Measurements from ENCODE around the gene CAMSAP1.

CAMSAP1 gene

DNA sequence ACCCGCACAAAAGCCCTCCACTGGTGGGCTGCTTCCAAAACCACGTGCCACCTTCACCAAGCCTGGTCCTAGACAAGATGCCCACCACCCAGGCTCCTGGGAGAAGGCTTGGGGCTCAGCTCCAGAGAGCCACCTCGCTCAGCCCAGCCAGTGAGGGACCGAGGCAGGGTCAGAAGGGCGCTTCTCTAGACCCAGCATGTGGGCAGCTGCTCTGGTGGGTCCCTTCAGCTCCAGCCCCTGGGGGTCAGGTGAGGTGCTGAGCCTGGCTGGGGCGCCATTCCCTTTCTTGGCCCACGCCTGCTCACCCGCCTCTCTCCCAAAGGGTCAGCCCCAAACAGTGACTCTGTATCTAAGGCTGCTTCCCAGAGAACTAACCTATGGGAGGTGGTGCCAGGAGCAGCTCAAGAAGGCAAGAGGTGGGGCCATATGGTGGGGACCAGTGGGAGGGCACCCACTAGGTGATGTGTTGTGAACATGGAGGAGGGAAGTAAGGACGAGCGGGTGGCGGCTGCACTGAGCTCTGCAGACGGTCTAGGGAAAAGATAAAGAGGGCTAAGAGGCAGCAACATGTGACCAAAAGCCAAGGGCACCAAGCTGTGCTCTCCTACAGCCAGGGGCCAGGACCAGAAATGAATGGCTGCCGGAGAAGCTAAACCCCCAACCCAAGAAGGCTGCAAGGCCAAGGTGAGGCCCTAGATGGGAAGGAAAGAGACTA, 79.3 kb downstream of the CAMSAP1 start:
- DNase-seq: no peak

DNA sequence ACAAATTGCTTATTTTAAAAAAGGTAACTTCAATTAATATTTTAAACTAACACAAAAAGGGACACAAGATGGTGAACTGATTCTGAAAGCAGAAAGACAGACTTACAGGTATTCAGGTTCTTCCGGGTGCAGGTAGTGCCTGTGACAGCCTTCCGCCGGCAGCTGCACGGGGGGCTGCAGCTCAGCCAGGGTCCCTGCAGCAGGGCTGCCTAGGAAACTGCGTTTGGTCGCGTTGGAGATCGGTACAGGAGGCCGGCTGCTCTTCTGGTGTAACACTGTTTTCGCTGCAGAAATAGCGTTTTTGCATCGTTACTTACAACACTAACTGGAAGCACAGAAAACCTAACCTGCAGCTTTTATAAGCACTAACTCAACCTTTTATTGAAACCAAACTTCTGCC, 80.0 kb downstream of the CAMSAP1 start:
- DNase-seq: no peak

DNA sequence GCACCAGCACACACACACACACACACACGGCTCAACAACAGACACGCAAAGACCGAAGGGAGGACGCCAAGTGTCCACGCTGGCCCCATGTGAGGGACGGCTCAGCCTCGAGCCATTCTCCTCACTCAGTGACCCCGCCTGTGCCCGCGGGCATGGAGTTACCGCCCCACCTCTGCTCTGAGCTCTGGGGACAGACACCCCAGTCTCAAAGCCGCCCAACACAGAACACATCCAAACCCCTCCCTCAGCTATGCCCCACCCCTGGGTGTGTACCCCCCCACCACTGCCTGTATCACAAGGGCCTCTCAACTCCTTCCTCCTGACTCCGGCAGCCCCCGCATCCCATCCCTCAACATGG, 81.2 kb downstream of the CAMSAP1 start:
- DNase-seq: no peak

DNA sequence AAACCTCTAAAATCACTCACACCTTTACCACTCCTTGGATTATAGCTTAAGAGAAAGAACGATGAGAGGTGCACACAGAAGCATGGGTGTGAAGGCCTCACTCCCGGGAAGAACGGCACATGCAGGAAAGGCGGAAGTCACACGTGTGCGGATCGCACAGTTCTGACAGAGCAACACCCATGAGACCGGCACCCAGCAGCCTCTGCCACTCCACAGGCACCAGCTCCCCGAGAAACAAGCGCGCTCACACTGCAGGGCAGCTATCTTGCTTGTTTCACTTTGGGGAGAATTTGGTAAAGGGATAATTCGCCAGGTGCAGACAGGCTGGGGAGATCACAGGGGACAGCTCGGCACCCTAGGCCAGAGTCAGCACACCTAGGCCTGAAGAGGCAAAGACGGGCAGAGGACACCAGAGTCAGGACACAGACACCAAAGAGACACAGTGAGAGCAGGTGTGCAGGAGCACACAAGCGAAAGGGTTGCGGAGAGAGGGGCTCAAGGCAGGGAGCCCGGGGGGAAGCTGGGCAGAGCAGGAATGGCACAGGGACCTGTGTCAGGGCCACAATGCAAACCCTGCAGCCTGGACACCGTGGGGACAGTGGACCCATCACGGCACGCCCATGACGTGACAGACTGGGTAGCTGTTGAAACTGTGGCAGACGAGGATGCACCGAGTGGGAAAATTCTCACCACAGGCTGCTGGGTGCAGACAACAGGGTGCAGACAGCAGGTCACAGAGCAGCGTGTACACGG, 81.7 kb downstream of the CAMSAP1 start:
- DNase-seq: no peak

DNA sequence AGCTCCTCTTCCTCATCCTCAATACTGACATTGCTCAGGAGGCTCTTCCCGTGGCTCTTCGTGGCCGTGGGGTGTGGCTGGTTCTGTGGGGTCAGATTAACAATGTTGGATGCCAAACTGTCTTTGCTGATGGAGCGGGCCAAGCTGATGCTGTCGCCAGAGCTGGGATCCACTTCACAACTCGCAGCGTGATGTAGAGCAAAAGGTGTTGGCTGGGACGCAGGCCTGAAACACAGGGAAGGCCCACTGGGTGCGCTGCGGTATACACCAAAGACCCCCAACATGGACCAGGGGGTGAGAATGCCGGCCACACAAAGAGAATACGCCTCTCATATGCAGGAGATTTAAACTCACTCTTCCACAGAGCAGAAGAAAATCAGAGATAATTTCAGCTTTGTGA, 84.3 kb downstream of the CAMSAP1 start:
- DNase-seq: no peak

DNA sequence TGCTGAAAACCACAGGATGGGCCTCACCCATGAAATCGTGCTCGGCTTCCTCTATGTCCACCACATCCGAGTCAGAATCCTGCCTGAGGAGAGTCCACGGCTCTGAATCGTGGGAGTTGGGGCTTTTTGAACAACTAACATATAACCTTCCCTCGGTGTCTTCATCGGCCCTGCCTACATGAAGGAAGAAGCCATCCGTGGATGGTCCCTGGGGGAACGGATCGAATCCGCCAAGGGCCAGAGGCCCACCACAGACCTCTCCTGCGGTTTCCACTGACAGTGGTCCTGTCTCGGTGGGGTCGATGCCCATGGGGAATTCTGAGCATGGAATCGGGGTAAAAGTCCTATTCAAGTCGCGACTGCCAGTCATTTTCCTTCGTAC, 85.0 kb downstream of the CAMSAP1 start:
- no peak for DNase-seq

DNA sequence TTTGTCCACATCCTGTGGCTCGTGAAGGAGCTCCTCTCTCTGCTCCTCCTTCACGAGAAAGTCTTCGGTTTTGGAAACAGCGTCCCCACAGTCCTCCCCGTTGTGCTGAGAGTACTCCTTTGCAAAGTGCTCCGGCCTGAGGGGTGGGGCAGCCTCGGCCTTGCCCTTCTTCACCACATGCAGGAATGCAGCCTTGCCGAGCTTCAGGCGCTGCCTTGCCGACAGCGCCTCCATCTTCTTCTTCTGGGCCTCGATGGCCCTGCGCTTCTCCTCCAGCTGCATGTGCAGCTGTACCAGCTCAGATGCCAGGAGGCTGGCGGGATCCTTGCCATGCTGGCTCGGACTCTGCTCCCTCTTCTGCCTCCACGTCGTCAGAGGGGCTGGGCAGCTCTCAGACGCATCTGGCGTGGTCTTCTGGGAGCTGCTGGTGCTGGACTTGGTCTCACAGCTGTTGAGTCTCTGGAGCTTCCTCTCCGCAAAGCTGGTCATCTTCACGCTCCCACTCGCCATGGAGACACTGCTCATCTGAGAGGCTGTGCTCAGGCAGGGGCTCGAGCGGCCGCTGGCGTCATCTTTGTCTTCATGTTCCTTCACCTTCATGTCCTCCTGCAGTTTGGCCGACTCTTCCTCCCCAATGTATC, 85.5 kb downstream of the CAMSAP1 start:
- no peak for DNase-seq

DNA sequence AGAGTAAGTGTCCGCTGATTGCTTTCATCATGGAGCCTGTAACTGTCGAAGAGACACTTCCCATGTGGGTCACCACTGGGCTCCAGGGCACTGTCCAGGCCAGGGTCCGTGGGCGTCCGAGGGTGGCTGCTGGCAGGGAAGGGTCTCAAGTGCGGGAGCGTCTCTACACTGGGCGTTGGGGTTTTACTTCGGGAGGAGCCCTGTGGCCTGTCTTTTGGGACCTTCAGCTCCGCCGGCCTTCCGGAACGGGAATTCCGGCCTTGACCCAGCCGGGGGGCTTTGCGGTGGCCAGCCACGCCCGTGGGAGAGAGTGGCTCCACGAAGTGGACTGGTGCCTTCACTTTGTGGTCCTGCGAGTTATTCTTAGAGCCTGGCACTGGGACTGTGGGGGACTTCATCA, 86.2 kb downstream of the CAMSAP1 start:
- DNase-seq: no peak

DNA sequence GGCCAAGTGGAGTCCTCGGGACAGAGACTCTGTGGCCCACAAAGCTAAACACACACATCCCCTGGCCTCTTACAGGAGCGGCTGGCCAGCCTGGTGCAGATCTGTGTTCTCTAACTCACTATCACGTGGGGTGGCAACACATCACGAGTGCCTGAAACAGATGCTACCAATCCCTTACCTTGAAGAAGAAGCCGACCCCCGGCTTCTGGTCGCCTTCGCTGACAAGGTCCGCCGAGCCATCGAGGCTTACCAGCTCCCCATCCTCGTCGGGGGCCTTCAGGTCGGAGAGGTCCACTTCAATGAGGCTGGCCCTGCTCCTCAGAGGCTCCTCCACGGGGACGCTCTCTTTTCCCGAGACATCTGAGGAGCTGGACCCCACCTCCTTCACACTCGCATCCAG, 86.7 kb downstream of the CAMSAP1 start:
- DNase-seq: no peak

DNA sequence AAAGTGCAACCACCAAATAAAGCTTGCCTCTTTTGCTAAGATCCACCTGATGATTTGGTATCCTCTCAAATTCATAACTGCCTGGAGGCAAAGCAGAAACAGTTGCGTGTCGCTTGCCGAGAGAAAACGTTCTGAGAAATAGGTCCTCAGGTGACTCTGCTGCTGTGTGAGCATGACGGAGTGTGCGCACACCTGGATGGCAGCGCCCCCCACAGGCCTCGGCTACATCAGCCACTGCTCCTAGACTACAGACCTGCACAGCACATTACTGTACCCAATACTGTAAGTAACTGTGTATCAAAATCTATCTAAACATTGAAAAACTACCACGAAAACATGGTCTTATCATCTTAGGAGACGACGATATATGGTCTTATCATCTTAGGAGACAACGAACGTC, 87.4 kb downstream of the CAMSAP1 start:
- no peak for DNase-seq

DNA sequence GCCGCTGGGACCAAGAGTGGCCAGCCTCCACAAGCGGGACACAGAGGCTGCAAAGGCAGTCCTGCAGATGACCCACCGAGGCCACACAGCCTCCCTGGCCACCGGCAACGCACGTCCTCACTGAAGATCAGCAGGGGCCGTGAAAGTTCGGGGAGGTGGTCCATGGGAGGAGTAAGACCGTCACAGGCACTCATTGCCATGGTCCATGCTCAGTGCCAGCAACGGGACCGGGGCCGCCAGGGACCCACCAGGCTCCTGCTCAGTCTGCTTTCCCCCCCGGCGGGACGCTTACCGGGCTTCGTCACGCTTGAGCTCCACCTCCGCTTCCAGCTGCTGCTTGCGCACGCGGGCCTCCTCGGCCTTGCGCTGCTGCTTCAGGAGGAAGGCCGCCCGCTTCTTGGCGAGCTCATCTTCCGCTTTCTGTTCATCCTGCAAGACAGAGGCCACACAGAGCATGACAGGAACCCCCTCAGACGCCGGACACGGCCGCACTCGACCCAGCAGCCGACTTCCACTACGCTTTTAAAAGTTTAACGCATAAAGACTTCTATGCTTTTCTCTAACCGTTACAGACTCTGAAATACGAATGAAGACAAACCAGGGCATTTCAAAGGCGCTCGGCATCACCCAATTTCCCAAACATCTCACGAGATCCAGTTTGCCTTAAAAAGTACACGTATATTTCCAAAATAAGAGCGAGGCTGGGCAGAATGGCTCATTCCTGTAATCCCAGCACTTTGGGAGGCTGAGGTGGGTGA, 88.4 kb downstream of the CAMSAP1 start:
- DNase-seq: no peak

DNA sequence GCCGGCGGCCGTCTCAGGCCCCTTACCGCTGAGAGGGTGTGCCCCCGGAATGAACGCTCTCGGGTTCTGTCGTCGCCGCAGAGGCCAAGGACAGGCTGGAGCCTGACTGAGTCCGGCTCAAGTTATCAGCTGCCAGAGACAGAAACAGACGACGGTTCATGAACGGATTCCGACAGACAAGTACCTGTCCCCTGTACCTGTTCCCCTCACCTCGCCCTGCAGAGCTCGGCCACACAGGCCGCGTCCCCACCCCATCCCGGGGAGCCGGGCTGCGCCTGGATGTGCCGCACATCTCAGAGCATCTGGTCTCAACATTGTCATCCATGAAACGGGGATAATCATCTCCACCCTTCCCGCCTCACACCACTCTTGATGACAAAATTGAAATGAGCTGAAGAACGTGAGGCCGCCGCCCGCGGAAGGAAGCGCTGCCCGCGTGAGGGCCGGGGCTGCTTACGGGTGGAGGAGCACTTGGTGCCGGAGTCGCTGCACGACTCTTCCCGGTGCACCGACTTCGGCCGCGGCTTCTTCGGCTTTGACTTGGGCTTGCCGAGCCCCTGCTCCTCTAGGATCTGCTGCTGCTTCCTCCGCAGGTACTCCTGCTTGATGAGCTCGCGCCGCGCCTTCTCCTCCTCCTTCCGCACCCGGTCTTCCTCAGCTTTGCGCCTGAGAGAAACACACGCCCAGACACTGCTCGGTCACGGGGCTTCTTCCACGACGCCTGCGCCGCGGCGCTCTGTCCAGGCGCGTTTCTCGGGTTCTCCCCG, 89.2 kb downstream of the CAMSAP1 start:
- no peak for DNase-seq

DNA sequence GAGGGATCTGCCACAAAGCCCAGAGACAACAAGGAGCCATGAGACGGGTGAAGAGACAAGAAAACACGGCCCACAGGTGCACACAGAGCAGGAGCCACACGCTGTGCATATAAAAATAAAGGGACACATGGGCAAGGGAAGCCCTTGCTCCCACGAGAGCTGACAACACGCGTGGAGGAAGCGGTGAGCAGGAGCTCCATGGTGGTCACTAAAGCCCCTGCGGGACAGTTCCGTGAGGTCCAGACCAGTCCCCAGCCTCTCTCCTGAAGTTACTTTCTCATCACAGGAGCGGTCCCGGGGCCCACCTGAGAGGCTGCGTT, 90.7 kb downstream of the CAMSAP1 start:
- no peak for DNase-seq

DNA sequence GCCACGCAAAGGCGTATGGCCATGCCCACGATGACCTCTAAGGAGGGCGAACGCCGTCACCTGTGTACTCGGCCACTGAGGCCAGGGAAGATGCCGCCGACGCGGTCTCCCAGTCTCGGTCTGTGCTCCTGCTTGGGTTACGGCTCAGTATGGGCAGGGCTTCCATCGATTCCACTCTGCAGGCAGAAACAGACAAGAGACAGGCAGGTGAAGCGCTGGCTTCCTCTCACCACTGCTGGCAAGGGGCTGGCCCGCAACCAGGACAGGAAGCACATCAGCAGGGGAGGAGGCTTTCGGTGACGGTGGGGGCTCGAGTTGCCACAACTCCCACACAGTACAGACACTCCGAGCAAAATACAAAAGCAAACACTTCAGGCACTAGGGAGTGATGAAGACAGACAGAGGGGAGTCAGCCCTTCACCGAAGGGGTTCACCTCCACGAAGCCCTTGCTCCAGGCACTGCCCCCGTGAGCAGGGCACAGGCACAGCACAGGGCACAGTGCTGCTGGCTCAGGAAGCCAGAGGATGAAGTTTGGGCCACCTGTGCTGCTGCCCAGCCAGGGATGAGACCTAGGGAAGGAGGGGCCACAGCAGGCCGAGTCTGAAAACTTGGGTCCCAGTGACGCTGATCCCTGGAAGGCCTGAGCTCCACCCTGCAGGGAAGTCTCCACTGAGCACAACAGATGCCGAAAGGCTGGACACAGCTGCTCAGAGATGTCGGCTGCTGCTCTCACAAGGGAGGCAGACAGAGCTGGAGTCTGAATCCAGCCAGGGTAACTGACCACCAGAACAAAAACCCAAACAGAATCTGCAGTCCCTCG, 91.3 kb downstream of the CAMSAP1 start:
- DNase-seq: no peak

DNA sequence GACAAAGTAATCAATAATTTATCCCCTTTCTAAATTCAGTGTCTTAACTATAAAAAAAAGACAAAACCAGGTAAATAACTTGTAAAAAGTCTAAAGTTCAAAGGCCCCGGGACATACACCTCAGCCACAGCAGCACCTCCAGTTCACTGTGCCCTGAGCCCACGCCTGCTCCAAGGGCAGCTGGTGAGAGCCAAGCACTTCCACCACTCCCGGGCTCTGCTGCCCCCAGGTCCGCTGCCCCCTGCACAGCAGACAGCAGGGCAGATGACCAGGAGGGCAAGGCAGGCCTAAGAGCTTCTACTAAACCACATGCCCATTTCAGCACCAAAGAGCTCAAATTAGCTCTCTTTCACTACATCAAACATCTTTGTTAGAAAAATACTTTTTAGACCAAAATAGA, 91.9 kb downstream of the CAMSAP1 start:
- DNase-seq: no peak

DNA sequence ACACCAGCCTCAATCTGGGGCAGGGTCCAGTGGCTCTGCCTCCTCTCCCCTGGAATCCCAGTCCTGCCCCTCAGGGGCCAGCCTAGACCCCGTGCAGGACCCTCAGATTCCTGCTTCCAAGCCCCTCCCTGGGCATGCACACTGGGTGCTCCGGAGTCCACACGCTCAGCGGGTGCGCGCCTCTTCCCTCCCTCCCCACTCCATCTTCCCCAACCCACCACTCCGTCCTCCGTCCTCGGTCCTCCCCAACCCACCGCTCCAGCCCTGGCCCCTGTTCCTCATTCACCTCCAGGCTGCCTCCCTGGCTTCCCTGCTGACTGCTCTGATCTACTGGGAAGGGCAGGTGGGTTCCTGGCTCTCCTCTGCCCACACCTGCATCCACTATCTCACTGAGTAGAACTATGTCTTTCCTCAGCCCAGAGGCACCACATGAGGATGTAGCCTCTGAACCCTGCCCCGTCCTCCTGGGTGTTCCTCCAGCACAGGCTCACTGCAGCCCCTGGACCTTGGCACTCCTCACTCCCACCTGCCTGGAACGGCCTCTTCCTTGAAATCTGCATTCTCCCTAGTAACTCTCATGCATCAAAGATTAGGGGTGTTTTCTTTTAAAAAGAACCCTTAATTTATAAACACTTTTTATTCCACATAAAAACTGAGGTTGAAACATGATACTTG, 92.8 kb downstream of the CAMSAP1 start:
- DNase-seq: no peak

DNA sequence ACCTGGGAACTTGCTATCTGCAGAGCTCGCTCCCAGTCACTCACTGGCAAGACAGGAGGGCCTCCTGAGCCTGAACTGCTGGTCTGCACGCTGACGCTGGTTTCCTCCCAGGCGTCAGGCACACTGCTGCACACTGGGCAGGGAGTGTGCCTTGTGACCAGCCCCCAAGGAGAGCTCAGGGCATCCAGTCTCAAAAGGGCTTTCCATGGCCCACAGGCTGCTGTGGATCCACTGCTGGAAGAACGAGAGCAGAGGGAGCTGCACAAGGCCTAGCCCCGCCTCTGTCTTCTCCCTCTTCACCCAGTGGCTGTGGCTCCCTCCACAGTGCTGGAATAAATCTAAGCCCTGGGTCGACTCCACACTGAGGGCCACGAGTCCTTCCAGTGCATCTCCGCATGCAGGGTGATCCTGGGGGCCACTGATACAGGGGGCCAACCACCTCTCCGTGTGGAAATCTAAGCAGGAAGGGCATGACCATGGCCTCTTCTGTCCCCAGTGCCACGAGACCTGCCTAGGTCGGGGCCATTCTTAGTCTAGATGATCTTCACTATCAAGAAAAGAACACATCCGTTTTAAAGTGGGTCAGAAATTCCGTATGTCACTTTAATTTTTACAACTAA, 93.6 kb downstream of the CAMSAP1 start:
- DNase-seq: no peak

DNA sequence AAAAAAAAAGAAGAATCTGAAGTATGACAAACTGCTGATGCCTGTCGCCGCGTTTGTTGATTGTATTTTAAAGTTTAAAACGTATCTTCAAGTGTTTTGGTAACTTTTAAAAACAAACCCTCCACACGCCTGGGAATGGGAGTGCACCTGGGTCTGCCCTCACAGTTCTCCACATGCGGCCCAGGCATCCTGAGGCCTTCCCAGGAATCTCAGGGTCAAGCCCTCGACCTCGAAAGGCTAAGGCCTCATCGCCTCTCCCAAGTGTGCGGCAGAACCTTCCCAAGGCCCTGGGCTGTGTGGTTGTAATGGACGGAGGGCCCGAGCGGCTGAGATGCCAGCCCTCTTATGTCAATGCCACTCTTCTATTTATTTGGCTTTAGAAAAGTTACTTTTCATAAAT, 94.4 kb downstream of the CAMSAP1 start:
- no peak for DNase-seq

DNA sequence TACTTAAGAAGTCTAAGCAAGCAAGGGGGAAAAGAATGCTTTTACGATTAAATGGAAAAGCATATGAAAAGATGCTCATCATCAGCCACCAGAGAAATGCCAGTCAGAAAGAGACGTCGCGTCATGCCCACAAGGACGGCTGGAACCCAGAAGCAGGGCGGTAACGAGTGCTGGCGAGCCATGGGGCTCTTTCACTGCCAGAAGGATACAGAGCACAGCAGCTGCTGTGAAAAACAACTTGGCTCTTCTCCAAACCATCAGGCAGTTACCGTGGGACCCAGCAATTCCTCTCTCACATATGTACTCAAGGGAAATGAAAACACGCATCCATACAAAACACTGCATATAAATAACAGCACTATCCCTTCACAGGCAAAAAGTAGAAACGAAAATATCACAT, 95.5 kb downstream of the CAMSAP1 start:
- no peak for DNase-seq

DNA sequence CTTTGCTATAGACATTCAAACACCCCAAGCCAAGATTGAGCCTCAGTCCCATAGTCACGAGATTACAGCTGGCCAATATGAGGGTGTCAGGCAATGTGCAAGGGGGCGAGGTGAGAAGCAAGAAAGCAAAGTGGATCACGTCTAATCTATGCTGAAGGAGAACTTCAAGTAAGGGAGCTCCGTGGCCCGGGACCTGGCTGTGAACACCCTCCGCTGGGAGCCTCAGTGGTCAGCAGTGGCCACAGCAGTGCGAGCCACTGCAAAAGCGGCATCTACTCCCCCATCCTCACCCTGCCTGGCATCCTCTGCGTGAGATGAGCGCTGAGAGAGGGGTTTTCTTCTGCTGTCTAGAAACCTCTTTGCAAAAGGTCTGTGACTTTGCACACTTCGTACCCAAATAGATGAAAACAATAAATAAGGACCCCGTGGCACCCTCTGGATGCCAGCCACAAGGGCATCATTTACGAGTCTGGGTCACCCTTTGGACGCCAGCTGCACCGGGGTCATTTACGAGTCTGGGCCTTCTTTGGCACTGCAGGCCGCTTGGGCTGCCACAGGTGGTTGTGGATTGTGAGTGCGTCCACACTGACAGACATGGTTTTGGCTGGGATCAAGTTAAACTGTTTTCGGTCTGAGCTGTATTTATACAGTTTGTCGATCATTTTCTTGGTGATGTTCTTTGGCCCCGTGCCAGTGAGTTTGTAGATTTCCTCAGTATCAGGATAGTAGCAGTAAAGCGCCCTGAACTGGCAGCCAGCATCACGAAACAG, 96.4 kb downstream of the CAMSAP1 start:
- no peak for DNase-seq
